NCI-H524 treated with DMSO at 0.1 percent for 48 hours (cell line): Measurements from ENCODE around the gene GLE1.
A peak's percentile ranks its signal among the peaks of the same experiment; 100 is the strongest.

Experiments
- DNase-seq: peaks from one replicate; lab custom pipeline; 2025; lab: John Stamatoyannopoulos, UW

Gene GLE1, protein sequence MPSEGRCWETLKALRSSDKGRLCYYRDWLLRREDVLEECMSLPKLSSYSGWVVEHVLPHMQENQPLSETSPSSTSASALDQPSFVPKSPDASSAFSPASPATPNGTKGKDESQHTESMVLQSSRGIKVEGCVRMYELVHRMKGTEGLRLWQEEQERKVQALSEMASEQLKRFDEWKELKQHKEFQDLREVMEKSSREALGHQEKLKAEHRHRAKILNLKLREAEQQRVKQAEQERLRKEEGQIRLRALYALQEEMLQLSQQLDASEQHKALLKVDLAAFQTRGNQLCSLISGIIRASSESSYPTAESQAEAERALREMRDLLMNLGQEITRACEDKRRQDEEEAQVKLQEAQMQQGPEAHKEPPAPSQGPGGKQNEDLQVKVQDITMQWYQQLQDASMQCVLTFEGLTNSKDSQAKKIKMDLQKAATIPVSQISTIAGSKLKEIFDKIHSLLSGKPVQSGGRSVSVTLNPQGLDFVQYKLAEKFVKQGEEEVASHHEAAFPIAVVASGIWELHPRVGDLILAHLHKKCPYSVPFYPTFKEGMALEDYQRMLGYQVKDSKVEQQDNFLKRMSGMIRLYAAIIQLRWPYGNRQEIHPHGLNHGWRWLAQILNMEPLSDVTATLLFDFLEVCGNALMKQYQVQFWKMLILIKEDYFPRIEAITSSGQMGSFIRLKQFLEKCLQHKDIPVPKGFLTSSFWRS

DNA sequence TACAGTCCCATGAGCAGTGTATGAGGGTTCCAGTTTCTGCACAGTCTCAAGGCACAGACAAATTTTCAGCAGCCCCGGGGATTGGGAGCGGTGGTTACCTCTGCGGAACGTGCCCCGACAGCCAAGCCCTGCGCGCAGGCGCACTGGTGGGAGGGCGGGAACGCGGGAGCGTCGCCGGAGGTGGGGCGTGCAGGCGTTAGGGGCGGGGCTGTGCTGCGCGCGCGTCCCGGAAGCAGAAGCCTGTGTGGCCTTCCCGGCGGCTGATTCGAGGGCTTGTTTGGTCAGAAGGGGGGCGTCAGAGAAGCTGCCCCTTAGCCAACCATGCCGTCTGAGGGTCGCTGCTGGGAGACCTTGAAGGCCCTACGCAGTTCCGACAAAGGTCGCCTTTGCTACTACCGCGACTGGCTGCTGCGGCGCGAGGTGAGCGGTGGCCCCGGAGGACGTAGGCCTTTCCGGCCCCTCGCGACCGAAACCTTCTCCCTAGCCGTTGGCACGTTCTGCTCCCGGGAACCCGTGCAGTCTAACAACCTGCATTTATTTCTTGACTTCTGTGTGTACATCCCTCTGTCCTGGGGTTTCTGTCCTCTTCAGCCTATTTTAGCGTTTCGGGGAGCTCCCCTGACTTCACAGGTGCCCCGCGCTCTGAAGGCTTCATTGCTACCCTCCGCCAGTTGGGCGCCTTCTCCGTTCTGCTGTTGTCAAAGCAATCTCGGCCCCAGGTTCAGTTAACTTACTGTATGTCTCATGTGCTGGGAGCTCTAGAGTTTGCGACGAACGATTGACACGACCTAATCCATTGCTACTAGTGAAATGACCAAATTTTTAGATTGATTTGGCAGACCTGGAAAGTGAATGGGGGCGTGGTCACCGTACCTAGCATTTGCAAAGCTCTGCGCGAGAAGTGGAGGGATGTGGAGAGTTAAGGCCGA is at the start of gene GLE1:
Gene GLE1, plus strand, starts transcription at position 235 of the 929 bp plus-strand sequence. Its CDS starts 87 bp downstream, at position 322.
- DNase-seq: peak; percentile 57

DNA sequence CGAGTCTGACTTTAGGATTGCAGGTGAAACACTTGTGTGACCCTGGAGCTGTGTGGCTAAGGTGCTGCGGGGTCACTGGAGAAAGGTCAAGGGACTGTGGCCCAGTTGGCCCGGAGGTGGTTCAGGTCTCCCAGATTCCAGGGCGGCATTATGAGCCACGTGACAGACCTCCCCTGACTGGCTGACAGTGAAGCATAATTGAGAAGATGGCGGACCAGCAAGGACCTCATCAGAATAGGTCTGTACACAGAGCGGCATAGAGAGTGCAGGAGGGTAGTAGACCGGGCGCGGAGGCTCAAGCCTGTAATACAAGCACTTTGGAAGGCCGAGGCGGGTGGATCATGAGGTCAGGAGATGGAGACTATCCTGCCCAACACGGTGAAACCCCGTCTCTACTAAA is 49.5 kb upstream of the GLE1 start:
- DNase-seq: no peak

DNA sequence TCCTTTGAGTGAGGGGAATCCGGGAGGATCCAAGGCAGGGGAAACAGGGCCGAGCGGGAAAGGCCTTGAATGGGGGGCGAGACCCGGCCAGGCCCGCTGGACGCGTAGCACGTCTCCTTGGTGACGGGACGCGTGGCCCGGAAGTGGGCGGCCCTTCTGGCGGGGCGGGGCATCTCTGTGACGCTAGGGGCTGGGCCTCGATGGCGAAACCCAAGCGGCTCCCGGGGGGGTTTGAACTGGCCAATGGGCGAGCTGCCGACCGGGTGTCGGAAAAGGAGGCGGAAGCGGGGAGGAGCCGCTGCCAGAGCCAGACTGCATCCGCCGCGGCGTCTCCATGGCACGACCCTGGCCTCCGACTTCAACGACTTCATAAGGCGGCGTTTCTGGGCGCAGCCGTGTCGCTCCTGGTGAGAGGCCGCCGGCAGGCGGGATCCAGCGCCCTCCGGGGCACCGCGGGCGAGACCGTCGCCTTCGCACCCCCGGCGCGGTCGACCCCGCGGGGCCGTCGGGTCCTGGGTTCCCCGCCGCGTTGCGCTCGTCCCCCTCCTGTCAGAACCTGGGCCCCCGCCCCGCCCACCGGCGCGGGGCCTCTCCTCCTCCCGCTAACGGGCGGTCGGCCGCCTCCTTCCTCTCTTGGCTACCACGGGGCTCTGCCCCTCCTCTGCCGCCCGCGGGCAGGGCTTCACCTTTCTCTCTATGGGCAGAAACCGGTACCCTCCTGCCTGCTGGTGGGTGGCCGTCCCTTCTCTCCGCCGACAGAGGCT is 48.5 kb upstream of the GLE1 start, which contains the start of gene ODF2:
Gene ODF2, plus strand, starts transcription at position 158 of the 764 bp plus-strand sequence. Its CDS starts 86 bp downstream, at position 244.
- peak; percentile 75 for DNase-seq

DNA sequence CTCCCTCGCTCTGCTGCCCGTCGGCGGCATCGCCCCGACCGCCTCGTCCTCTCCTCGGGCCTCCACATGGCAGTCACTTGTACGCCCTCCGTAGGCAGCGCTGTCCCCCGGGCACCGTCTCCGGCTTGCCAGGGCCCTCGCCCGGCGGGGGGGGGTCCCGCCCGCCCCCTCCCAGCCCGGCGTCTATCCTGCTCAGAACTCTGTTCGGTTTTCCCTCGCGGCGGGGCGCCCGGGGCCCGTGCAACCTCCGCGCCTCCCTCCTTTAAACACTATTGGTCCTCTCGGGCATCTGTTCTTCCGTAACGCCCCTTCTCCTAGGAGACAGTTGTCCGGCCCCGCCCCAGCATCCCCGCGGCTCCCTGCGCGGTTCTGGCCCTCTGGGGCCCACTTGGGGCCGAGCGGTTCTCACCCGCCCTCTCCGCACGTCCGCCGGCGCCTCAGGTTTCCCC is 47.9 kb upstream of the GLE1 start:
- no peak for DNase-seq

DNA sequence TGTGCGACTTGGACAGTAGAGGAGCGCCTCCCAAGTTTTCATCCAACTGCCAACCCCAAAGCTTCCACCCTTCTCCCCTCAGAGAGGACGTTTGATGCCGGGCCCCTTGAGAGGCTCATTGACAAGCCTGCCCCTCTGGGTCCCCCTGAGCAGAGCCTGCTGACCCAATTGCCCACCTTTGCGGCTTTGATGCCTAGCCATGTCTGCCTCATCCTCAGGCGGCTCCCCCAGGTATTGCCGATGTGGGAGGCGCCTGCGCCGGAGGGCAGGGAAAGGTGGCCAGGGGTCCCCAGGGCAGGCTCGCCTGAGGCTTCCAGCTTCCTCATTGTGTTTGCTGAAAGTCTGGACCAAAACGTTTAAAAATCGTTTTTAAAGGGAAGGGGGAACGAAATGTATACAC is 47.3 kb upstream of the GLE1 start:
- no peak for DNase-seq

DNA sequence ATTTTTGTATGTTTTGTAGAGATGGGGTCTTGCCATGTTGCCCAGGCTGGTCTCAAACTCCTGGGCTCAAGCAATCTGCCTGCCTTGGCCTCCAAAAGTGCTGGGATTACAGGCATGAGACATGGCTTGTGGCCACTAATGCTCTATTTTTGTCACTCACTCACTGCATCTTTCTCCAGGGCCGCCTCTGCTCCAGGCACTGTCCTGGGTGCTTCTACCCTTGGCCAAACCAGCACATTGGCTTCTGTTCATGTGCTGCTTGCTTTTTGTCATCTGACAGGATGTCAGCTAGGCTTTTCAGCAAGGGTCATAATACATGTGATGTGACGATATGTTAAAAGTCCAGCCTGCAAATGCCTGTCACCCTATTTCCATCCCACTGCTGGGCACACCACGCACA is 45.5 kb upstream of the GLE1 start:
- no peak for DNase-seq

DNA sequence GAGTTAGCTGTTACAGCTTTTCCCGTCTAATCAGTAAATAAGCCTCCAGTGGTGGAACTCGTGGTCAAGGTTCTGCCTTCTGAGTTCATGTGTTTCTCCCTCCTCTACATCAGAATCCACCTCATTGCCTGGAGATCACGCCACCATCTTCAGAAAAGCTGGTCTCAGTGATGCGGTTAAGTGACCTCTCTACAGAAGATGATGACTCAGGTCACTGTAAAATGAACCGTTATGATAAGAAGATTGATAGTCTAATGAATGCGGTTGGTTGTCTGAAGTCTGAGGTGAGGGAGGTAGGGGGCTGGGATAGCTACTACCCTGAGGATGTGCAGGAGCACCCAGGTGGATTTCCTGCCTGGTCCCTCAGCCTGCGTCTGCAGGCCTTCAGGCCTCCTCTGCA is 35.4 kb upstream of the GLE1 start:
- no peak for DNase-seq

DNA sequence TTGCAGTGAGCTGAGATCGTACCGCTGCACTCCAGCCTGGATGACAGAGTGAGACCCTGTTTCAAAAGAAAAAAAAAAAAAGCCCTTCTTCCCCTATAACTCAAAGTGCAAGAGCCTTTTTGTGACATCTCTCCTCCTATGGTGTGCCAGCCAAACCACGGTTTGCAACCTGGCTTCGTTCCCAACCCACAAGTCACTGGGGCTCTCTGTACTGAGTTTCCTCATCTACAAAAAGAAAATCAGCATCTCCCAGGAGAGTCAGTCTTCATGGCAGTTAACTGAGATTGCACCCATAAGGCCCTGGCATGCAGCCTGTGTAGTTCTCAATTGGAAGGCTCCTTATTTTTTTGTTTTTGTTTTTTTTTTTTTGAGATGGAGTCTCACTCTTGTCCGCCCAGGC is 34.0 kb upstream of the GLE1 start:
- DNase-seq: no peak

DNA sequence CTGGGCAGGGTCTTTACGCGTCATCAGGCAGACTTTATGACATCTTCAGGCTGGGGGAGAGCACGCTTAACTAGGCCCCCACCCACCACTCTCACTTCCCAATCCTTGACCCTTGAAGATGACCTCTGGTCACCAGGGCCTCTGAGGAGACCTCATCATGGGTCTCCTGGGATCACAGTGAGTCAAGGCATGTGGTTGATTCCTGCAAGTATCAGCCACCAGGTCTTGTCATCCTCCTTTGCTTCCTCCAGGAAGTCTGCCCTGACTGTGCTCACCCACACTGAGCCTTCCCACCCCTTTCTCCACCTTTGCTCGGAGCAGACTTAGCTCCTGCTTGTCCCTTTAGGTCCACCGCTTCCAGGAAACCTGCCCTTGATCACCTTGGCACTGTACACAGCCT is 31.4 kb upstream of the GLE1 start:
- DNase-seq: no peak

DNA sequence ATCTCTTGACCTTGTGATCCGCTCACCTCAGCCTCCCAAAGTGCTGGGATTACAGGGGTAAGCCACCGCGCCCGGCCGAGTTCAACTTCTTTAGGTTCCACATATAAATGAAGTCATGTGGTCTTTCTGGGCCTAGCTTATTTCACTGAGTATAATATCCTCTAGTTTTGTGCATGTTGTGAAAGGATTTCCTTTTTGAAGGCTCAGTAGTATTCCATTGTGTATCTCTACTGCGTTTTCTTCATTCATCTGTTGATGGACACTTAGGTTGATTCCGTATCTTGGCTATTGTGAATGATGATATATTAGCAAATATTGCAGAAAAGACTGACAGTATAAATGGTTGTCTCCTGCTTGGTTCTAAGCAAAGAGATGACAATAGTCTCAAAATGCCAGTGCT is 28.7 kb upstream of the GLE1 start:
- no peak for DNase-seq

DNA sequence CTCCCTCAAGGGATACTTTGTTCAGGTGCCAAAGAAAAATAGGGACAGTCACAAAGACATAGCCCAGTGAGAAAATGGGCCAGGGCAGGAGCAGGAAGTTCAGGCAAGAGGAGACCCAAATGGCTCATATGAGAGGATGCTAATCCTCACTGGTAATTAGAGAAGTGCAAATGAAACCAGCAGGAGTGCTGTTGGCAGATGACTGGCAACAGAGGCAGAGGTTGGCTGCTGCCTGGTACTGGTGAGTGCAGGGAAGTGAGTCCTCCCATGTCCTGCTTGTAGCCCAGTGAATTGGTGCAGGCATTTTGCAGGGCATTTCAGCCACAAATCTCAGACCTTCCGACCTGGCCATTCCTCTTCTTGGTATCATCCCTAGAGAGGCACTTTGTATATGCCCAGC is 25.3 kb upstream of the GLE1 start:
- no peak for DNase-seq

DNA sequence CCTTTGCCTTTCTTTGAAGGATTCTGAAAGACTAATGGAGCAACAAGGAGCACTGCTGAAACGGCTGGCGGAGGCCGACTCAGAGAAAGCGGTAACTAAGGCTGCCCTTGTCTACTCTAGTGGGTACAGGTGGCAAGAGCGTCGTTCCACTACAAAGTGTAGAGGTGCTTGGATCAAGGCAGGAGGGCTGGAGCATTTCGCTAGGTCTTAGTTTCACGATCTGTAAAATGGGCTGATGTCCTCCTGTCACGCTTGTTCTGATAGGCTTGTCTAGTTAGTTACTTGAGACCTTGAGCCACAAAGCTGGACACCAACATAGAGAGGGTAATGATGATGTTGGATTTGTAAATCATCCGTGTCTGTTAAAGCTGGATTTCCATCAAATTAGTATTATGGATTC is 23.0 kb upstream of the GLE1 start:
- no peak for DNase-seq

DNA sequence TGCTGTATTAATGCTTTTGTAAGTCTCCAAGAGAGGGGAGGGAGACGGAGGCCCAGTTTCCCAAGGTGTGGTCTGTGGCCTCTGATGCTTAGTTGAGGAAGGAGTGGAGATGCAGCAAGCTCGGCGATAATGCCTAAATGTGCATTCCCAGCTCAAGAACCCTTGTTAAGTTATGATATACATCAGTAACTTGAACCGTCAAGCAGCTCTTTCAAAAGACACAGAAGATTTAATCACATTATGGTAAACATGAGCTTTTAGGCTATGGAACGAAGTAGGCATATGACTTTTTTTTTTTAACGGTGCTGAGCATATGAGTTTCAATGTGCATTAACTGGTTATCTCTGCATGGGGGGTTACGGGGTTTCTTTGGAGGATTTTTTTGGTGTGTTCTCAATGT is 22.3 kb upstream of the GLE1 start:
- no peak for DNase-seq

DNA sequence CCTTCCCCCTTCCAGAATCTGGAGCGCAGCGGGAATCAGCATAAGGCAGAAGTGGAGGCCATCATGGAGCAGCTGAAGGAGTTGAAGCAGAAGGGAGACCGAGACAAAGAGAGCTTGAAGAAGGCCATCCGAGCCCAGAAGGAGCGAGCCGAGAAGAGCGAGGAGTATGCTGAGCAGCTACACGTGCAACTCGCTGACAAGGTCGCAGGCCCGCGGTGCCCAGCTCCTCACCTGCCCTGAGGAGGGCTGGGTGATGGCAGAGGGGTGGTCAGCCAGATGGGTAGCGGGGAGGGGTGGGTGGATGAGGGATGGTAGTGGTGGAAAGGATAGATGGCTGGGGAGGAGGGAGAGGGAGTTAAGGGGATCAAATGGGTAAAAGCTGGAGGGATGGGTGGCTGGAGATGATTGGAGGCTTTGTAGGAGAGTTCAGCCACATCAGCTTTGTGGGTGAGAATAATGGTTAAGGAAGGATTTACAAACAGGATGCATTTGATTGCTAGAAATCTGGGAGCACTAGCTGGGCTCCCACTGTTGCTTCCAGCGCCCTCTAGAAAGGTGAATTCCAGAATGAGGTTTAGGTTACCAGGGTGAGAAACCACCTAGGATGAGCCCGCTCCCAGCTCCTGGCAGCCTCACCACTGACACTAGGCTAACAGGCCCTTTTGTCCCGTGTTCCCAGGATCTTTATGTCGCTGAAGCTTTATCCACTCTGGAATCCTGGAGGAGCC is 19.7 kb upstream of the GLE1 start:
- DNase-seq: no peak

DNA sequence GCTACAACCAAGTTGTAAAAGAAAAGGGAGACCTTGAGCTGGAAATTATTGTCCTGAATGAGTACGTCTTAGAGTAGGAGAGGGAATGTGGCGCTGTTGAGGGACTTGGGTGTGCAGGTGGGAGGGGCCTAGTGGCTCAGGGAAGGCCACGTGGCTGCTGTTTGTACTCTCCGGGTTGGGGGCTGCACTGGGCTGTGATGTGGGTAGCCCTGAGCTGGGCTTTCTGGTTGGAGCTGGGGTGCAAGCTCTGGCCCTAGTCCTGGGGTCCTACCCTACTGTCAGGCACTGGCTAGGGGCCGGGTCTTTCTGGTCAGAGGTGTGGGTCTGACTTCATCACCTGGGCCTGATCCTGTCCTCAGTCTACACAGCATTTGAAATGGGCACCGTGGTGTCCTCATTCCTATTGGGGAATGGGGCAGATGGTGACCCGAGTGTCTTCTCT is 19.1 kb upstream of the GLE1 start:
- DNase-seq: no peak

DNA sequence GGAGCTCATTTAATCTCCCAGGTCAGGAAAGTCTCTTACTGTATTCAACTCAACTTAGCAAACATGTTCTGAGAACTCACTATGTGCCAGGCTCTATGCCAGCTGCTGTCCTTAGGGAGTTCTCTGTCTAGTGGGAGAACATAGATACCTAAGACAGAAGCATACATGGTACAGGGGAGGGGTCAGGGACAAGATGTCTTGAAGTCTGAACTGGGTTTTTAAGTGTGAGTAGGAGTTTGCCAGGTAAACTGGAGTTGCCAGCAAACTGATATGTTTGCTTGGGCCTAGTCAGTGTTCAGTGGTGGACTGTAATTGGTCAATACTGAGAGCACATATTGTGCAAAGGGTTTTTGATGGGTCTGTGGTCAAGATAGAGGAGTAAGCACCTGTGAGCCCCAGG is 18.3 kb upstream of the GLE1 start:
- DNase-seq: no peak

DNA sequence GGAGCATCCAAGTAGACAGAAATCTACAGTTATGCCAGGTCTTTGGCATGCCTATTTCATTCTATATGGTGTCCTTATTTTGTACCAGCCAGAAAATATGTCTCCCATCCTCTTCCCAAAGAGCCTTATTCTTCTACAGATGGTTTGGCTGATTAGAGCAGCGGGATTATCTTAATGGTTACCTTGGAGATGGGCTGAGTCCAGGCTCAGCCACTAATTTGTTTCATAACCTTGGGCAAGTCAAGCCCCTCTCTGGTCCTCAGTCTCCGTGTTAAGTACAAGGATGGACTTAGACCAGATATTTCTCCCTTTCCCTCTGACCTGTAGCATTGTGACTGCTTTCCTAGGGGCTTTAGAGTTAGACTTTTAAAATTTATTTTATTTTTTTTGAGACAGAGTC is 11.1 kb upstream of the GLE1 start:
- DNase-seq: no peak

DNA sequence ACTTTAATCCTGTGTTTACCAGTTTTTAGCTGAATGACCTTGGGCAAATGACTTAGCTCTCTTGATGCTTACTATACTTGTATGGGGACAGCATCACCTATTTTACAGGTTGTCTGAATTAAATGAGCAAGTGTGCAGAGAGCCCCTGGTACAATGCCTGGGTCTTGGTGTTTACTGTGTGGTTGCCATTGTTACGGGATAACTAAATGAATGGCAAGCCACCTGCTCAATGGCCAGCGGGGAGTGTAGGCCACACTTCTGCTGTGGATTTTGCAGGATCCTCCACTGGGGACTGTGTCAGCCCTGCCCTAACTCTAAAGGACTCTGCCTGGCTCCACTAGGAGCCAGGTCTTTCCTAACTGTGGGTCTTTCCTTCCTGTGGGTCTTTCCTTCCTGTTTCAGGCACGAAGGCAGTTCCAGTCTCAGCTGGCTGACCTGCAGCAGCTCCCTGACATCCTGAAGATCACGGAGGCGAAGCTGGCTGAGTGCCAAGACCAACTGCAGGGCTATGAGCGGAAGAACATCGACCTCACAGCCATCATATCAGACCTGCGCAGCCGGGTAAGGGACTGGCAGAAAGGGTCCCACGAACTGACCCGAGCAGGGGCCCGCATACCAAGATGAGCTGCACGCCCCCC is 10.3 kb upstream of the GLE1 start:
- no peak for DNase-seq

DNA sequence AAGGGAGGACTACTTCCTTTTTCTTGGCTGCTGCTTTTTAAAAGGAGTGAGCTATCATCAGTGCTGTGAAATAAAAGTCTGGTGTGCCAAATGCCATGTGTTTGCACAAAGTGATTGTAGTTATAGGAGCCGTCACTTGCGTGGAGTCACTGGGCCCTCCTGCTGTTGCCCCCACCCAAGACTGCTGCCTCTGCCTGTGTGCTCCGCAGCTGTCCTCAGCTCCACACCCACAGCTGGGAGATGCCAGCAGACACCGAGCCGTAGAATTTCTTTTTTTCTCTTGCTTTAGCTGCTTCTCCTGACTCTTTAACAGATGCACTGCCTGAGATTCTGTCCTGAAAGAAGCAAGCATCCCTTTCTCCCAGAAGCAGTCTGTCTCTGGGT is 9.8 kb upstream of the GLE1 start:
- no peak for DNase-seq

DNA sequence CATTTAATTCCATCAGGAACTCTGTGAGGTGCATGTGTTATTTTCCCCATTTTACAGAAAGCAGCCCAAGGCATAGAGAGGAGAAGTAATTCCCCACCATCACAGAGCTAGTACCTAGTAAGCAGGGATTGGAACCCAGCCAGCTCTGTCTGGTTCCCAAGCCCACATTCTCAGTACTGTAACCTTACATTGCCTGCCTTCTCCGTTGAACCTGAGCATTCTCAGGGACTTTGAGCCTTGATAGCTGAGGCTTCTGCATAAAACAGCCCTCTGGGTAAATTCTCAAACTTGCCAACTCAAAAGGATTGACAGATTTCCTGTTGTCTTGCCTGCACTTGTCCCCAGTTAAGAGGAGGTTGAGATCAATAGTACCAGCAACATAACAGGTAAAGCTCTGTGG is 9.2 kb upstream of the GLE1 start:
- DNase-seq: no peak
